Suprapubic skin (tissue), 3 donors: ENCODE results near the gene PGM3.

Experiments used
- EP300 ChIP-seq: sonication (generic); formaldehyde crosslinking; IDR thresholded peaks from one replicate; pipeline ENCODE4 v1.6.1; 2017; ENCODE audit warnings: antibody characterized with exemption
- POLR2A ChIP-seq, 2 donors: fragments of 450-650 bp; IDR thresholded peaks; one replicate each; pipeline ENCODE4 v1.6.1; 2017; ENCODE audit warnings: antibody characterized with exemption in 2 of 2, mild to moderate bottlenecking in 2 of 2, moderate library complexity in 2 of 2
- TF ChIP-seq, protein P1 (sequence below), 2 donors: fragments of 200-600 bp in 1 of 2; fragments of 450-650 bp in 1 of 2; sonication (generic) in 1 of 2; IDR thresholded peaks; one replicate each; pipeline ENCODE4 v1.5.1; 2016 to 2019; ENCODE audit warnings: antibody characterized with exemption in 2 of 2, mild to moderate bottlenecking in 1 of 2, moderate library complexity in 1 of 2

DNA sequence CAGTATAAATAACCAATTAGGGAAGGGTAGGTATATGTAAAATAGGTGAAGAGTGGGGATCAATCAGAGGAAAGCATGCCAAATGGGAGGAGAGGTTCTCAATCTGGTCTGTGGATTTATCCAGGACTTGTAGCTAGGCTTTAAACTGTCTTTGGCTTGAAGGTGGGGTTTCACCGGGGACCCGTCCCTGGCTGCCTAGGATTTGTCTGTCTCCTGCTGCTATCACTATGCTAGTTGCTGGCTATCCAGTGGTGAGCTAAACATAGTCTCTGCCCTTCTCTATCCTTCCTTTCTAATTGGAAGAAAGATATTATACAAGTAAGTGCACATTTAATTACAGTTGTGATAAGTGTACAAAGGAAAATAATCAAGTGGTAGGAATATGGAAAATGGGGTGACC, 66.8 kb downstream of the PGM3 start:
- TF ChIP-seq, protein P1, sequence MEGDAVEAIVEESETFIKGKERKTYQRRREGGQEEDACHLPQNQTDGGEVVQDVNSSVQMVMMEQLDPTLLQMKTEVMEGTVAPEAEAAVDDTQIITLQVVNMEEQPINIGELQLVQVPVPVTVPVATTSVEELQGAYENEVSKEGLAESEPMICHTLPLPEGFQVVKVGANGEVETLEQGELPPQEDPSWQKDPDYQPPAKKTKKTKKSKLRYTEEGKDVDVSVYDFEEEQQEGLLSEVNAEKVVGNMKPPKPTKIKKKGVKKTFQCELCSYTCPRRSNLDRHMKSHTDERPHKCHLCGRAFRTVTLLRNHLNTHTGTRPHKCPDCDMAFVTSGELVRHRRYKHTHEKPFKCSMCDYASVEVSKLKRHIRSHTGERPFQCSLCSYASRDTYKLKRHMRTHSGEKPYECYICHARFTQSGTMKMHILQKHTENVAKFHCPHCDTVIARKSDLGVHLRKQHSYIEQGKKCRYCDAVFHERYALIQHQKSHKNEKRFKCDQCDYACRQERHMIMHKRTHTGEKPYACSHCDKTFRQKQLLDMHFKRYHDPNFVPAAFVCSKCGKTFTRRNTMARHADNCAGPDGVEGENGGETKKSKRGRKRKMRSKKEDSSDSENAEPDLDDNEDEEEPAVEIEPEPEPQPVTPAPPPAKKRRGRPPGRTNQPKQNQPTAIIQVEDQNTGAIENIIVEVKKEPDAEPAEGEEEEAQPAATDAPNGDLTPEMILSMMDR (IDR thresholded peaks at IDR 0.05): no peak
- TF ChIP-seq POLR2A (IDR thresholded peaks at IDR 0.05): no peak
- TF ChIP-seq EP300: no peak
